B cell (primary cell): ENCODE measurements around the gene NOL4L. TPM values are rescaled to one million over a fixed set of nuclear protein-coding genes. Genes with fewer than 3 reads are reported as not detected.

ENCODE experiments used
- ATAC-seq: fragments of 200-7000 bp; cut with Tn5 transposase; one replicate; pipeline ENCODE4 v1.10.0; 2021; ENCODE audit warnings: low read depth, mild to moderate bottlenecking, moderate number of reproducible peaks, moderate library complexity
- CTCF ChIA-PET: fragments of 350-600 bp; sonication (Branson Sonifier 250); formaldehyde crosslinking; loops from one replicate; lab custom pipeline; 2021; ENCODE audit warnings: antibody characterized with exemption, inconsistent platforms; lab: Charles Lee
- POLR2A ChIA-PET: fragments of 350-600 bp; sonication (Branson Sonifier 250); formaldehyde crosslinking; loops from one replicate; lab custom pipeline; 2021; ENCODE audit warnings: antibody characterized with exemption; lab: Charles Lee
- DNase-seq: peaks from one replicate; pipeline ENCODE4 v3.0.0; 2013
- H2AFZ ChIP-seq: 2 replicates; pipeline ENCODE4 v1.6.1; 2012; ENCODE audit warnings: mild to moderate bottlenecking, low read depth, low read length; ENCODE audit not compliant: insufficient read depth, poor library complexity, severe bottlenecking
- H3K27ac ChIP-seq, 2 donors: 1 replicate in 1 of 2; 2 replicates in 1 of 2; pipeline ENCODE4 v1.5.1; 2012 to 2013; ENCODE audit warnings: low read length in 2 of 2, mild to moderate bottlenecking in 2 of 2, moderate library complexity in 1 of 2
- H3K27me3 ChIP-seq, 4 experiments: fragments of 200-600 bp in 1 of 4; sonication (generic) in 1 of 4; replicated peaks in 1 of 4; 1 replicate in 2 of 4; 2 replicates in 2 of 4; pipeline versions ENCODE4 v1.6.1 to v1.7.0; 2013 to 2016; ENCODE audit warnings: low read length in 3 of 4, mild to moderate bottlenecking in 2 of 4, mixed read lengths in 1 of 4, moderate library complexity in 1 of 4; ENCODE audit not compliant: insufficient read depth in 4 of 4, control insufficient read depth in 3 of 4; ENCODE audit errors: control extremely low read depth in 1 of 4
- H3K36me3 ChIP-seq, 2 experiments: replicated peaks in 1 of 2; 1 replicate in 1 of 2; 2 replicates in 1 of 2; pipeline versions ENCODE4 v1.6.1 to v1.7.1; 2013; ENCODE audit warnings: low read length in 1 of 2; ENCODE audit not compliant: insufficient read depth in 2 of 2, control insufficient read depth in 1 of 2; ENCODE audit errors: control extremely low read depth in 1 of 2, extremely low read depth in 1 of 2
- H3K4me1 ChIP-seq, 2 donors: fragments of 200-600 bp in 1 of 2; sonication (generic) in 1 of 2; 1 replicate in 1 of 2; 2 replicates in 1 of 2; pipeline versions ENCODE4 v1.5.1 to v1.6.1; 2013 to 2017; ENCODE audit warnings: low read length in 2 of 2; ENCODE audit not compliant: control insufficient read depth in 2 of 2, insufficient read depth in 2 of 2
- H3K4me2 ChIP-seq: replicated peaks from 2 replicates; pipeline ENCODE3; 2012; ENCODE audit warnings: mild to moderate bottlenecking, low read depth, low read length; ENCODE audit not compliant: poor library complexity, severe bottlenecking
- H3K4me3 ChIP-seq, 5 experiments: fragments of 200-600 bp in 1 of 5; sonication (generic) in 1 of 5; 1 replicate in 3 of 5; 2 replicates in 2 of 5; pipeline versions ENCODE4 v1.5.1 to v1.7.0; 2011 to 2016; ENCODE audit warnings: low read length in 4 of 5, mild to moderate bottlenecking in 4 of 5, low read depth in 2 of 5, control low read depth in 1 of 5, moderate library complexity in 1 of 5; ENCODE audit not compliant: insufficient read depth in 1 of 5; ENCODE audit errors: control extremely low read depth in 1 of 5, extremely low read depth in 1 of 5
- H3K79me2 ChIP-seq: fragments of 200-600 bp; sonication (generic); one replicate; pipeline ENCODE4 v1.6.0; 2016; ENCODE audit warnings: low read length; ENCODE audit not compliant: control insufficient read depth, insufficient read depth
- H3K9ac ChIP-seq: fragments of 200-600 bp; sonication (generic); 2 replicates; pipeline ENCODE4 v1.6.1; 2017; ENCODE audit warnings: mild to moderate bottlenecking, low read length, moderate library complexity
- H3K9me3 ChIP-seq, 3 donors: one replicate each; pipeline versions ENCODE4 v1.6.1 to v1.7.1; 2013; ENCODE audit warnings: low read length in 2 of 3; ENCODE audit not compliant: control insufficient read depth in 2 of 3, insufficient read depth in 1 of 3; ENCODE audit errors: control extremely low read depth in 1 of 3
- H4K20me1 ChIP-seq: 2 replicates; pipeline ENCODE4 v1.6.0; 2012; ENCODE audit warnings: mild to moderate bottlenecking, low read length; ENCODE audit not compliant: insufficient read depth, control insufficient read depth, poor library complexity, severe bottlenecking
- H3K27ac Mint-ChIP-seq: one replicate; pipeline ENCODE4 v1.8.0; 2021; ENCODE audit warnings: mixed read lengths
- H3K27me3 Mint-ChIP-seq: one replicate; pipeline ENCODE4 v1.8.0; 2021; ENCODE audit warnings: mixed read lengths
- H3K4me1 Mint-ChIP-seq: one replicate; pipeline ENCODE4 v1.8.0; 2021; ENCODE audit warnings: mixed read lengths
- H3K4me3 Mint-ChIP-seq: one replicate; pipeline ENCODE4 v1.8.0; 2021; ENCODE audit warnings: mixed read lengths
- H3K9me3 Mint-ChIP-seq: one replicate; pipeline ENCODE4 v1.8.0; 2022; ENCODE audit warnings: mixed read lengths; ENCODE audit not compliant: insufficient read depth
- EZH2 ChIP-seq: IDR thresholded peaks from 2 replicates; pipeline ENCODE4 v1.6.1; 2012; ENCODE audit warnings: borderline replicate concordance, low read depth, mild to moderate bottlenecking, moderate library complexity, low read length; ENCODE audit not compliant: insufficient read depth, poor library complexity, severe bottlenecking
- WGBS: methylation state at CpG from one replicate; pipeline ENCODE4 v1.1.5; 2013; ENCODE audit warnings: missing lambda C conversion rate; ENCODE audit not compliant: insufficient coverage; 5-methylcytosine and 5-hydroxymethylcytosine counted together
- intact Hi-C: fragments of 100-400 bp; cut with micrococcal nuclease; formaldehyde crosslinking; loops from one replicate; pipeline ENCODE4 v1.10.0; 2022
- polyA plus RNA-seq: library from polyadenylated mRNA; depleted of rRNA; stranded (reverse); fragments of >200 nt; gene quantifications from 2 replicates; pipeline ENCODE4 v1.2.3, GENCODE V29; 2012
- total RNA-seq, 2 donors: library from RNA; stranded (reverse); fragments of 120-200 nt in 1 of 2; gene quantifications; 1 replicate in 1 of 2; 2 replicates in 1 of 2; pipeline versions ENCODE4 v1.2.3 to v1.2.4, GENCODE V29; 2013 to 2022
- TF ChIP-seq, protein P1 (sequence below): fragments of 200-600 bp; IDR thresholded peaks from one replicate; pipeline ENCODE4 v1.8.0; 2022; ENCODE audit warnings: antibody characterized with exemption, mild to moderate bottlenecking

NOL4L gene
- total and polyA plus RNA-seq, 2 donors (not counting 1 experiment from before 2014, with no cell fraction given): 6.5 to 7.9 TPM

DNA sequence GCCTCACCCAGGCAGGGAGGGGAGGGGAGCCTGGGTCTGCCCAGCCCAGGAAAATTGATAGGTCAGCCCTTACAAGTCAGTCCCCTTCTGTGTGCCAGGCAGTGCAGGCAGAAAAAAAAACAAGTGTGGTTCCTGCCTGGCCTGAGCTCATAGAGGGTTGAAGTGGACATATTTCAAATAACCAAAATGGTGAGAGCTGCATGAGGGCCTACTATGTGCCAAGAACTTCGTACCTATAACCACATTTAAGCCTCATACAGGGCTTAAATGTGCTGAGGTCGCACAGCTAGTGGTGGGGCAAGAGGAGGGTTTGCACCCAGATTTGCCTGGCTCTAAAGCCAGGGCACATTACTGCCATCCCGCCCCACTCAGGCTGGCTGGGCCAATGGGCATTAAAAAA is 6.9 kb upstream of the NOL4L start:
- ATAC-seq: no peak

DNA sequence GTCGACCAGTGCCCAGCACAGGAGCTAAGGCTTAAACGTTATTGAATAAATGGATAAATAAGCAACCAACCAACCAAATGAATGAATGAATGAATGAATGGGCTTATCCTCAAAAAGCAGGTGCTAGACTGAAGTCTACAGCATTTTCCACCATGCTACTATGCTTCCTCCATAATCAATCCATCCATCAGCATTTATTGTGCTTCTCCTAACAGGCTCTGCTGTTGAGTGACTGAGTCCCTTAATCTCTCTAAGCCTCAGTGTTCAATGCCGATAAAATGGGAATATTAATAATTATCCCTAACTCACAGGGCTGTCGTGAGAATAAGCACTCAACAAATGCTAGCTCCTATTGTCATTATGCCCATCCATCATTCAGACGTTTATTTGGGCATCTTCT is 4.6 kb upstream of the NOL4L start:
- Histone ChIP-seq H3K4me2 (no peak overlapping the region), H3K27ac (no peak overlapping the region), H3K9ac (no peak overlapping the region), H3K4me1 (peaks cover 11 to 16% of the 10 kb centered on the region in 2 donors), H4K20me1 (no peaks in the 10 kb centered on the region), H3K36me3 (no peaks in the 10 kb centered on the region), H3K79me2 (no peaks in the 10 kb centered on the region), H3K4me3 (no peak overlapping the region), H2AFZ (no peak overlapping the region), H3K9me3 (no peaks in the 10 kb centered on the region), H3K27me3 (peaks cover 0 to 10% (median 0%) of the 10 kb centered on the region in 4 experiments)
- DNase-seq (no peak), ATAC-seq (no peak)
- Mint-ChIP-seq H3K4me3 (no peak overlapping the region), H3K27me3 (peaks cover 4% of the 10 kb centered on the region), H3K9me3 (no peaks in the 10 kb centered on the region), H3K4me1 (peaks cover 15% of the 10 kb centered on the region), H3K27ac (no peak overlapping the region)
- 80% methylated on average over 1 of the region's 5 CpGs for WGBS
- POLR2A ChIA-PET: no interaction called here
- CTCF ChIA-PET: no interaction called here
- intact Hi-C loops: loop anchor here (5.0 kb wide), 1 partner anchor 38 kb away; no protein-coding TSS in a partner anchor
- TF ChIP-seq EZH2: no peak
- TF ChIP-seq, protein P1, sequence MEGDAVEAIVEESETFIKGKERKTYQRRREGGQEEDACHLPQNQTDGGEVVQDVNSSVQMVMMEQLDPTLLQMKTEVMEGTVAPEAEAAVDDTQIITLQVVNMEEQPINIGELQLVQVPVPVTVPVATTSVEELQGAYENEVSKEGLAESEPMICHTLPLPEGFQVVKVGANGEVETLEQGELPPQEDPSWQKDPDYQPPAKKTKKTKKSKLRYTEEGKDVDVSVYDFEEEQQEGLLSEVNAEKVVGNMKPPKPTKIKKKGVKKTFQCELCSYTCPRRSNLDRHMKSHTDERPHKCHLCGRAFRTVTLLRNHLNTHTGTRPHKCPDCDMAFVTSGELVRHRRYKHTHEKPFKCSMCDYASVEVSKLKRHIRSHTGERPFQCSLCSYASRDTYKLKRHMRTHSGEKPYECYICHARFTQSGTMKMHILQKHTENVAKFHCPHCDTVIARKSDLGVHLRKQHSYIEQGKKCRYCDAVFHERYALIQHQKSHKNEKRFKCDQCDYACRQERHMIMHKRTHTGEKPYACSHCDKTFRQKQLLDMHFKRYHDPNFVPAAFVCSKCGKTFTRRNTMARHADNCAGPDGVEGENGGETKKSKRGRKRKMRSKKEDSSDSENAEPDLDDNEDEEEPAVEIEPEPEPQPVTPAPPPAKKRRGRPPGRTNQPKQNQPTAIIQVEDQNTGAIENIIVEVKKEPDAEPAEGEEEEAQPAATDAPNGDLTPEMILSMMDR: no peak

More for the DNA sequence above, 6.9 kb upstream of the NOL4L start:
- no peak overlapping the region for H3K4me3 Mint-ChIP-seq
- intact Hi-C loops: no loop called here
- Histone ChIP-seq H3K36me3 (no peaks in the 10 kb centered on the region), H2AFZ (no peak overlapping the region), H3K79me2 (no peaks in the 10 kb centered on the region), H3K27me3 (peaks cover 0 to 2% (median 0%) of the 10 kb centered on the region in 4 experiments), H3K4me1 (peaks cover 0 to under 1% of the 10 kb centered on the region in 2 donors), H3K9me3 (no peaks in the 10 kb centered on the region), H3K4me2 (no peak overlapping the region), H3K4me3 (no peak overlapping the region), H4K20me1 (no peaks in the 10 kb centered on the region), H3K27ac (no peak overlapping the region), H3K9ac (no peak overlapping the region)
- no peaks in the 10 kb centered on the region for H3K9me3 Mint-ChIP-seq
- POLR2A ChIA-PET: interaction anchor here (0.7 kb wide), 1 partner anchor 51 kb away, joined by 7 read pairs; no protein-coding TSS in a partner anchor
- H3K27ac Mint-ChIP-seq: no peak overlapping the region
- no peaks in the 10 kb centered on the region for H3K4me1 Mint-ChIP-seq
- no peak for DNase-seq
- WGBS: 100% methylated on average over 2 of the region's 3 CpGs
- no peaks in the 10 kb centered on the region for H3K27me3 Mint-ChIP-seq
- CTCF ChIA-PET: no interaction called here
- TF ChIP-seq EZH2: no peak
- TF ChIP-seq, protein P1: no peak
